Prostate gland (tissue), 2 donors: ENCODE data around the gene VOPP1. TPM values are rescaled to one million over a fixed set of nuclear protein-coding genes. Genes with fewer than 3 reads are reported as not detected.

Experiments
- DNase-seq: peaks from one replicate; pipeline ENCODE4 v3.0.0-alpha.2; 2019; ENCODE audit warnings: low spot score
- H3K27ac ChIP-seq, 2 donors: fragments of 200-600 bp; sonication (generic); 2 replicates each; pipeline ENCODE4 v1.5.1; 2017 to 2019
- H3K27me3 ChIP-seq: fragments of 200-600 bp; sonication (generic); replicated peaks from 2 replicates; pipeline ENCODE4 v1.5.1; 2019; ENCODE audit not compliant: insufficient read depth
- H3K36me3 ChIP-seq, 2 donors: fragments of 200-600 bp; sonication (generic); 1 replicate in 1 of 2; 2 replicates in 1 of 2; pipeline versions ENCODE4 v1.5.1 to v1.8.1; 2017 to 2019
- H3K4me1 ChIP-seq: fragments of 200-600 bp; sonication (generic); replicated peaks from 2 replicates; pipeline ENCODE4 v1.5.1; 2019
- H3K4me3 ChIP-seq, 2 donors: fragments of 200-600 bp; sonication (generic); 2 replicates each; pipeline ENCODE4 v1.5.1; 2017 to 2019
- H3K9me3 ChIP-seq: fragments of 200-600 bp; sonication (generic); 2 replicates; pipeline ENCODE4 v1.5.1; 2017
- POLR2A ChIP-seq: fragments of 450-650 bp; IDR thresholded peaks from one replicate; pipeline ENCODE4 v1.6.1; 2016; ENCODE audit warnings: antibody characterized with exemption, mild to moderate bottlenecking
- POLR2AphosphoS5 ChIP-seq: sonication (generic); formaldehyde crosslinking; IDR thresholded peaks from one replicate; pipeline ENCODE4 v1.6.1; 2017; ENCODE audit warnings: antibody characterized with exemption
- WGBS: methylation state at CpG from one replicate; pipeline ENCODE4 v1.1.5; 2018; 5-methylcytosine and 5-hydroxymethylcytosine counted together
- intact Hi-C: fragments of 100-400 bp; cut with DNase I; formaldehyde crosslinking; loops from one replicate; pipeline ENCODE4 v1.14.2; 2022
- total RNA-seq, 2 donors: library from RNA; depleted of rRNA; stranded (reverse); fragments of >200 nt; gene quantifications; one replicate each; pipeline ENCODE4 v1.1.0, GENCODE V29; 2016
- TF ChIP-seq, protein P1 (sequence below), 4 experiments: fragments of 200-600 bp in 2 of 4; fragments of 450-650 bp in 2 of 4; sonication (generic) in 2 of 4; IDR thresholded peaks; 1 replicate in 3 of 4; 2 replicates in 1 of 4; pipeline ENCODE4 v1.5.1; 2016 to 2019; ENCODE audit warnings: antibody characterized with exemption in 4 of 4, mild to moderate bottlenecking in 2 of 4, moderate library complexity in 2 of 4

VOPP1 gene
- total RNA-seq, 2 donors from 2014 or later: 29.4 to 46.6 TPM

DNA sequence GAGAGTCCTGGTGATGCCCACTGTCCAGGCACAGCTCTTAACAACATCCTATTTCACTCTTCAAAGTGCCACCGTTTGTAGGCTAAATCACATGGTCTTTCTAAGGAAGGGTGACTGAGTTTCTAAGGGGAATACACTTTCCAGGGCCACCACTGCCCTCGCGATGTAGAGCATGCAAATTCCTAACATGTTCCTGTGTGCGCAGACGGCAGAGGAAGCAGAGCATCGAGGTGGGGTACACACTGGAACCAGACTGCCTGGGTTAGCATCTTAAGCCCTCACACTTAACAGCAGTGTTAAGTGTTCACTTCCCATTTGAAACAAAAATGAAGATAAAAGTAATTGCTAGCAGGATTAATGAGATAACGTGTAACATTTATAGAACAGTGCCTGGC, 3.0 kb downstream of the VOPP1 start:
- H3K4me1 ChIP-seq: peaks cover 14% of the 10 kb centered on the region
- no peaks in the 10 kb centered on the region for H3K36me3 ChIP-seq
- H3K27ac ChIP-seq: no peak overlapping the region
- TF ChIP-seq, protein P1, sequence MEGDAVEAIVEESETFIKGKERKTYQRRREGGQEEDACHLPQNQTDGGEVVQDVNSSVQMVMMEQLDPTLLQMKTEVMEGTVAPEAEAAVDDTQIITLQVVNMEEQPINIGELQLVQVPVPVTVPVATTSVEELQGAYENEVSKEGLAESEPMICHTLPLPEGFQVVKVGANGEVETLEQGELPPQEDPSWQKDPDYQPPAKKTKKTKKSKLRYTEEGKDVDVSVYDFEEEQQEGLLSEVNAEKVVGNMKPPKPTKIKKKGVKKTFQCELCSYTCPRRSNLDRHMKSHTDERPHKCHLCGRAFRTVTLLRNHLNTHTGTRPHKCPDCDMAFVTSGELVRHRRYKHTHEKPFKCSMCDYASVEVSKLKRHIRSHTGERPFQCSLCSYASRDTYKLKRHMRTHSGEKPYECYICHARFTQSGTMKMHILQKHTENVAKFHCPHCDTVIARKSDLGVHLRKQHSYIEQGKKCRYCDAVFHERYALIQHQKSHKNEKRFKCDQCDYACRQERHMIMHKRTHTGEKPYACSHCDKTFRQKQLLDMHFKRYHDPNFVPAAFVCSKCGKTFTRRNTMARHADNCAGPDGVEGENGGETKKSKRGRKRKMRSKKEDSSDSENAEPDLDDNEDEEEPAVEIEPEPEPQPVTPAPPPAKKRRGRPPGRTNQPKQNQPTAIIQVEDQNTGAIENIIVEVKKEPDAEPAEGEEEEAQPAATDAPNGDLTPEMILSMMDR (IDR thresholded peaks at IDR 0.05): no peak
- no peak for TF ChIP-seq POLR2AphosphoS5
- no peak for TF ChIP-seq POLR2A
- 47% methylated on average over 7 of the region's 7 CpGs for WGBS
- H3K27me3 ChIP-seq: no peaks in the 10 kb centered on the region
- intact Hi-C loops: no loop called here
- H3K9me3 ChIP-seq: no peaks in the 10 kb centered on the region
- no peak for DNase-seq
- H3K4me3 ChIP-seq: no peak overlapping the region

DNA sequence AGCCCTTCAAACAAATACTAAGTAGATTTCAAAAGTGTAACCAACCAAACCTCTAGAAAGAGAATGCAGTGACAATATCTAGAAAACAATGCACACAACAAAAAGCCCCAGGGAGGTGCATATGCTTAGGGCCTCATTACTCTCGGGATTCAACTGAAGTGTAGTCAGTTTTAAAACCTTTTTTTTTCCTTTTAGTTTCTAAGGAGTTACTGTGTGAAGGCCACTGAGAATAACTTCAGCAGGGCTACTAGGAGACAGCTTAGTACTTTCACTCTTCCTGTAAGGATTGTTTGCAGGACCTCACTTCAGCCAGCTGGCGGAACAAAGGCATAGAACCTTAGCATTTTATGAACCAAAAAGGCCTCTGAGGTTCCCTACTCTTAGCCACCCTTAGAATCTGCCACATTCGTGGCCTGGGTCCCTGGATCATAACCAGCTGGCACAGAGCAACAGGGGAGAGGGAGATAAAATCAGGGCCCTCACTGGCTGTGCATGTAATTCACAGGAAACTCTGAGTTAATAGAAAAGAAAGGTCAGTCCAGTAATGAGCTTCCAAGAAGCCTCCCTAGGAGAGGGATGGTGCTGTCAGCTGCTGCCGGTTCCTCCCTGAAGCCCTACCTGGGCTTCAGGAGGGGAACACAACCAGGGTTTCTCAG, 3.6 kb downstream of the VOPP1 start:
- Histone ChIP-seq H3K9me3 (no peaks in the 10 kb centered on the region), H3K36me3 (no peaks in the 10 kb centered on the region), H3K4me1 (peaks cover 9% of the 10 kb centered on the region), H3K27me3 (no peaks in the 10 kb centered on the region), H3K4me3 (no peak overlapping the region), H3K27ac (no peak overlapping the region)
- intact Hi-C loops: no loop called here
- TF ChIP-seq POLR2A (no peak), POLR2AphosphoS5 (no peak)
- TF ChIP-seq, protein P1 (IDR thresholded peaks at IDR 0.05): no peak
- 60% methylated on average over 4 of the region's 4 CpGs for WGBS
- no peak for DNase-seq

DNA sequence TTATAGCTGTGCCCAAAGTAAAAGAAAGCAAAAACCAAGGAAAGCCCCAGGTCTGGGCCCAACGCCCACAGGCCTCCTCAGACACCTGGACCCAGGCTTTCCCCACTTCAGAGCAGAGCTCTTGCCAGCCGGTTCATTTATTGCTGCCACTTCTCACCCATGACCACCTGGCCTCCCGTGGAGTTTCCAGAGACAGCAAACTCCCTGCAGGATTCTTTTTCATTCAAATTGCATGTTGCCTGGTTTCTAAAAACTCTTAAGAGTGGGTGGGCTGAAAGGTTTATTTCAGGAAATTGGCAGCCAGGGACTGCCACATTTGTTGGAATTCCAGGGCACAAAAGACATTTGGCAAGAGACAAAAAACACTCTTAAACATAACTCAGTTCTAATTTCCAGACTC, 4.7 kb downstream of the VOPP1 start:
- H3K9me3 ChIP-seq: no peaks in the 10 kb centered on the region
- H3K4me1 ChIP-seq: no peaks in the 10 kb centered on the region
- no peaks in the 10 kb centered on the region for H3K27me3 ChIP-seq
- 64% methylated on average over 3 of the region's 3 CpGs for WGBS
- DNase-seq: no peak
- H3K27ac ChIP-seq: no peak overlapping the region
- intact Hi-C loops: no loop called here
- H3K36me3 ChIP-seq: no peaks in the 10 kb centered on the region
- TF ChIP-seq POLR2A (no peak), POLR2AphosphoS5 (no peak)
- TF ChIP-seq, protein P1 (IDR thresholded peaks at IDR 0.05): no peak
- H3K4me3 ChIP-seq: no peak overlapping the region

DNA sequence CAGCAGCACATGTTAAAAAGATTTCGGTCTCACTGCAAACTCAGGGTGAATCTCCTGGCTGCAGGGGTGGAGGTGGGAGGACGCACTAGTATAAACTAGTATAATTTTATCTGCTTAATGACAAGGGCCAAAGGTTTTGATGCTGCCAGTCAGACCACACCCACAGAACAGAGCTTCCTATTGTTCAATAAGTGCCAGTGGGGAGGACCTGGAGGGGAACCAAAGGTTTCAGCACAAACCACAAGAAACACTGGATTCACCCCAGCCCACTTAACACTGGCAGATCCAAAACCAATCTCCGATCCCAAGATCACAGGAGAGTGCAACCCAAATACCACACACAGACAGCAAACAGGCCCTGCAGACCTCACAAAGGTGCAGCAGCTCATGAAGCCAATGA, 6.6 kb downstream of the VOPP1 start:
- no peak for DNase-seq
- intact Hi-C loops: no loop called here

More for the DNA sequence above, 6.6 kb downstream of the VOPP1 start:
- H3K4me3 ChIP-seq: no peak overlapping the region
- H3K27me3 ChIP-seq: no peaks in the 10 kb centered on the region
- H3K36me3 ChIP-seq: no peaks in the 10 kb centered on the region
- H3K4me1 ChIP-seq: no peaks in the 10 kb centered on the region
- no peaks in the 10 kb centered on the region for H3K9me3 ChIP-seq
- H3K27ac ChIP-seq: no peak overlapping the region
- WGBS: 48% methylated on average over 3 of the region's 3 CpGs
- TF ChIP-seq, protein P1 (IDR thresholded peaks at IDR 0.05): no peak
- no peak for TF ChIP-seq POLR2A
- no peak for TF ChIP-seq POLR2AphosphoS5
